RWPE1 (cell line): ENCODE data around the gene PRPF8.
A peak's percentile ranks its signal among the peaks of the same experiment; 100 is the strongest.
"Not testable (repeated sequence)": the region's sequence is repeated elsewhere in the genome, so short reads cannot be mapped to it uniquely, and the experiment has no call there.

Experiments used
- CTCF ChIA-PET: fragments of 350-600 bp; sonication (Branson Sonifier 250); formaldehyde crosslinking; extraction: SDS; loops from one replicate; lab custom pipeline; 2021; lab: Yijun Ruan, JAX
- POLR2A ChIA-PET: fragments of 400-600 bp; formaldehyde crosslinking; extraction: SDS; loops from one replicate; lab custom pipeline; 2020; ENCODE audit warnings: antibody characterized with exemption; ENCODE audit not compliant: low non-redundant PET; lab: Yijun Ruan, JAX
- DNase-seq: peaks from one replicate; pipeline ENCODE4 v3.0.0; 2012; ENCODE audit warnings: low spot score
- H3K27ac ChIP-seq: fragments of 450-650 bp; 2 replicates; pipeline ENCODE4 v1.5.1; 2017
- CTCF ChIP-seq: fragments of 450-650 bp; conservative IDR thresholded peaks from 2 replicates; pipeline ENCODE4 v1.5.1; 2017; ENCODE audit warnings: low read depth, mild to moderate bottlenecking

Gene PRPF8

GRCh38 chr17:1697681-1698080, 13.0 kb upstream of the PRPF8 start:
- DNase-seq = no peak
- ChIA-PET POLR2A (no interaction called here), CTCF (no interaction called here)
- no peak for TF ChIP-seq CTCF
- H3K27ac ChIP-seq = no peak overlapping the region

- H3K27ac ChIP-seq = no peak overlapping the region
- DNase-seq = no peak
- POLR2A ChIA-PET = no interaction called here
- CTCF ChIA-PET = no interaction called here
- TF ChIP-seq CTCF = no peak
These were observed 10.7 kb upstream of the PRPF8 start for GRCh38 chr17:1695365-1695764.

GRCh38 chr17:1693339-1693738, 8.7 kb upstream of the PRPF8 start:
- ChIA-PET CTCF (no interaction called here), POLR2A (interaction anchor here (0.7 kb wide), 1 partner anchor 505 kb away, joined by 3 read pairs; no protein-coding TSS in a partner anchor)
- no peak overlapping the region for H3K27ac ChIP-seq
- TF ChIP-seq CTCF = no peak
- DNase-seq = no peak

GRCh38 chr17:1690544-1691221, 6.0 kb upstream of the PRPF8 start:
- POLR2A ChIA-PET = no interaction called here
- no peak overlapping the region for H3K27ac ChIP-seq
- CTCF ChIA-PET = no interaction called here
- TF ChIP-seq CTCF = no peak
- DNase-seq = no peak

- POLR2A ChIA-PET, H3K27ac ChIP-seq, DNase-seq, CTCF ChIA-PET: not testable (repeated sequence)
These were observed 3.7 kb upstream of the PRPF8 start for GRCh38 chr17:1688405-1688804.

- ChIA-PET CTCF (no interaction called here), POLR2A (no interaction called here)
- H3K27ac ChIP-seq = peak overlapping the region; percentile 88
- DNase-seq = peak; percentile 42
- no peak for TF ChIP-seq CTCF
These were observed 1.4 kb upstream of the PRPF8 start for GRCh38 chr17:1686086-1686485.

- ChIA-PET POLR2A (interaction anchor here (0.6 to 1.4 kb wide), 3 partner anchors 16 to 33 kb away, joined by 3 to 7 read pairs (median 6); no protein-coding TSS in a partner anchor), CTCF (interaction anchor here (0.6 to 1.0 kb wide), 2 partner anchors 30 to 34 kb away, joined by 3 to 5 read pairs; partner anchors contain the start of gene RILP)
- no peak for TF ChIP-seq CTCF
- peak overlapping the region; percentile 88 for H3K27ac ChIP-seq
- DNase-seq = no peak
These were observed 1.2 kb downstream of the PRPF8 start for GRCh38 chr17:1683459-1683858.
